Measurements from ENCODE around the gene KIF1B.
A peak's percentile ranks its signal among the peaks of the same experiment; 100 is the strongest.
"Not testable (repeated sequence)": the region's sequence is repeated elsewhere in the genome, so short reads cannot be mapped to it uniquely, and the experiment has no call there.

Gene KIF1B

DNA sequence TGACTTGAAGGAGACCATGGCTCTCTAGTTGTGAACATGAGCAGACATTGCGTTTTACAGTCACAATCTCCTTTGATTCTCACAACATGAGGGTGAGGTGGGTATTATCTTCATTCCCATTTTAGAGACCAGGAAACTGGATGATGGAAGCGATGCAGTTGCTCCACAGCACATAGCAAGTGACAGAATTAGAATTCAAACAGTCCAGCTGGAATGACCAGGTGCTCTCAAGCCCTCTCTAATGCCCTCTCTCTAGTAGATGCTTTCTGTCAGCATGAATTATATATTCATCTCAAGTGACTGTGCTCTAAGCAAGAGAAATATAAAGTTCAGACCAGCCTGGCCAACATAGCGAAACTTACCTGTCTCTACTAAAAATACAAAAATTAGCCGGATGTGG is 9.8 kb upstream of the KIF1B start:
- Histone ChIP-seq H3K4me3 (ENCODE audit: low read length) (no peak overlapping the region), H3K27me3 (replicated peaks; ENCODE audit: control insufficient read depth, insufficient read depth, low read length) (no peaks in the 10 kb centered on the region), H3K4me1 (ENCODE audit: control insufficient read depth, insufficient read depth, low read length) (no peaks in the 10 kb centered on the region), H3K9ac (ENCODE audit: low read length) (no peak overlapping the region), H3K36me3 (ENCODE audit: control insufficient read depth, insufficient read depth, low read length, severe bottlenecking) (no peaks in the 10 kb centered on the region), H3K9me3 (ENCODE audit: control insufficient read depth, low read length) (no peaks in the 10 kb centered on the region)
- DNase-seq (ENCODE audit: low read depth), result no peak

DNA sequence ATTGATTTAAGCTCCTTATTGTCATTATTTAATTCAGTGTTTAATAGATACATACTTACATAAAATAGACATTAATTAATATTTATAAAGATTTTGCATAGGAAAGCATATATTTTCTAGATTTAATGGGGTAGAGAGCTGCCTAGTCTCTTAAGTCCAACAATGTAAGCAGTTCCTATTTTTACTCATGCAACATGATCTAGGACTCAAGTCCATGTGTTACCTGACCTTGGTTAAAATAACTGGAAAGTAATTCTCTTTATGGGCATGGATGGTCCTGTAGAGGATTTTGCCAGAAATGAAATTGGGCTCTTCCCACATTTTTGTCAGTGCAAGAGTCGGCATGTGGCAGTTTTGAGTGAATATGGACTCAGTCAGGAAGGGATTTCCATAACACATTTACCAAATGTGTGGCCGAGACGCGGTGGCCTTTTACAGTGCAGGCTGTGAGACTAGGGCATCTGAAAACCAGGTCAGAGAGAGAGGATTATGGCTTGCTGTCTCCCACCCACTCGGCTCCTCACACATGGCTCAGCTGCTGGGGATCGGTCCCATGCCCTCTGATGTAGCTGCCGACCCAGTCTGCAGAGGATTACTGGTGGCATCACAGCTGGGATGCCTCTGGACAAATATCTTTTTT is 6.2 kb upstream of the KIF1B start:
- Histone ChIP-seq H3K9ac (ENCODE audit: low read length) (no peak overlapping the region), H3K9me3 (ENCODE audit: control insufficient read depth, low read length) (no peaks in the 10 kb centered on the region), H3K4me1 (ENCODE audit: control insufficient read depth, insufficient read depth, low read length) (no peaks in the 10 kb centered on the region), H3K36me3 (ENCODE audit: control insufficient read depth, insufficient read depth, low read length, severe bottlenecking) (no peaks in the 10 kb centered on the region), H3K27me3 (replicated peaks; ENCODE audit: control insufficient read depth, insufficient read depth, low read length) (no peaks in the 10 kb centered on the region), H3K4me3 (ENCODE audit: low read length) (no peak overlapping the region)
- DNase-seq (ENCODE audit: low read depth), result no peak

DNA sequence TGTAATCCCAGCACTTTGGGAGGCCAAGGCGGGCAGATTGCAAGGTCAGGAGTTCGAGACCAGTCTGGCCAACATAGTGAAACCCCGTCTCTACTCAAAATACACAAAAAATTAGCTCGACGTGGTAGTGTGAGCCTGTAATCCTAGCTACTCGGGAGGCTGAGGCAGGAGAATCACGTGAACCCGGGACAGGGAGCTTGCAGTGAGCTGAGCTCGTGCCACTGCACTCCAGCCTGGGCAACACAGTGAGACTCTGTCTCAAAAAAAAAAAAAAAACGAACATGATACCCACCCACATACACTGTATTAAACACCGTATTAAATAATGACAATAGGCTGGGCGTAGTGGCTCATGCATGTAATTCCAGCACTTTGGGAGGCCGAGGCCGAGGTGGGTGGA is 5.2 kb upstream of the KIF1B start:
- not testable (repeated sequence) for H3K27me3 ChIP-seq (replicated peaks; ENCODE audit: control insufficient read depth, insufficient read depth, low read length); DNase-seq (ENCODE audit: low read depth); H3K9me3 ChIP-seq (ENCODE audit: control insufficient read depth, low read length); H3K9ac ChIP-seq (ENCODE audit: low read length); H3K36me3 ChIP-seq (ENCODE audit: control insufficient read depth, insufficient read depth, low read length, severe bottlenecking); H3K4me3 ChIP-seq (ENCODE audit: low read length); H3K4me1 ChIP-seq (ENCODE audit: control insufficient read depth, insufficient read depth, low read length)

DNA sequence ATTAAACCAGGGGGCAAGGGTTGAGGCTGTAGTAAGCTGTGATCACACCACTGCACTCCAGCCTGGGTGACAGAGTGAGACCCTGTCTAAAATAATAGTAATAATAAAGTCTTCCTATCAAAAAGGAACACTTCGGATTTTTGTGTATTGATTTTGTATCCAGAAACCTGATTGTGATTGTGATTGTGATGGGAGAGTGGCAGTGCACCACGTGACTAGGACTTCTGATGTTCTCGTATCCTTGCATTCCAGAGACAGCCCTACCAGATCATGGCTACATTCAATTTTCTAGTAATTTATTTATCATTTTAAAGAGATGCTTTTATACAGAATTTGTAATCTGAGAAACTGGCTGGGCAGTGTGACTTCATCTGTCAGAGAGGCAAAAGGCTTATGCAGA is 2.6 kb upstream of the KIF1B start:
- Histone ChIP-seq H3K36me3 (ENCODE audit: control insufficient read depth, insufficient read depth, low read length, severe bottlenecking) (no peaks in the 10 kb centered on the region), H3K27me3 (replicated peaks; ENCODE audit: control insufficient read depth, insufficient read depth, low read length) (no peaks in the 10 kb centered on the region), H3K4me1 (ENCODE audit: control insufficient read depth, insufficient read depth, low read length) (peaks cover 11% of the 10 kb centered on the region), H3K4me3 (ENCODE audit: low read length) (no peak overlapping the region), H3K9ac (ENCODE audit: low read length) (no peak overlapping the region), H3K9me3 (ENCODE audit: control insufficient read depth, low read length) (no peaks in the 10 kb centered on the region)
- DNase-seq (ENCODE audit: low read depth), result no peak

DNA sequence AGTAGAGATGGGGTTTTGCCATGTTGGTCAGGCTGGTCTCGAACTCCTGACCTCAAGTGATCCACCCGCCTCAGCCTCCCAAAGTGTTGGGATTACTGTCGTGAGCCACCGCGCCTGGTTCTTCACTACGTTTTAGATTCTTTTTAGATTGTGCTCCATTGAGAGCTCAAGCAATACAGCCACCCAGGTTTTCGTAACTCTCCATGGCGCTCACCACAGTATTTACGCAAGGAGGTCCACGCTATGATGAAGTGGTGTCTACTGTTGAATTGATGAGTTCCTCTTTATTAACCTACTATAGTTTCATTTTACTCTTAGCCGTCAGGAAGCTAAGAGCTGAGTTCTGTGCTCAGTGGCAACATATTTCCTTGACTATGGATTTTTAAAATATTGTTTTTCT is 1.8 kb upstream of the KIF1B start:
- Histone ChIP-seq H3K9me3 (ENCODE audit: control insufficient read depth, low read length) (no peaks in the 10 kb centered on the region), H3K27me3 (replicated peaks; ENCODE audit: control insufficient read depth, insufficient read depth, low read length) (no peaks in the 10 kb centered on the region), H3K36me3 (ENCODE audit: control insufficient read depth, insufficient read depth, low read length, severe bottlenecking) (no peaks in the 10 kb centered on the region), H3K9ac (ENCODE audit: low read length) (no peak overlapping the region), H3K4me1 (ENCODE audit: control insufficient read depth, insufficient read depth, low read length) (peaks cover 18% of the 10 kb centered on the region), H3K4me3 (ENCODE audit: low read length) (no peak overlapping the region)
- DNase-seq (ENCODE audit: low read depth), result no peak

DNA sequence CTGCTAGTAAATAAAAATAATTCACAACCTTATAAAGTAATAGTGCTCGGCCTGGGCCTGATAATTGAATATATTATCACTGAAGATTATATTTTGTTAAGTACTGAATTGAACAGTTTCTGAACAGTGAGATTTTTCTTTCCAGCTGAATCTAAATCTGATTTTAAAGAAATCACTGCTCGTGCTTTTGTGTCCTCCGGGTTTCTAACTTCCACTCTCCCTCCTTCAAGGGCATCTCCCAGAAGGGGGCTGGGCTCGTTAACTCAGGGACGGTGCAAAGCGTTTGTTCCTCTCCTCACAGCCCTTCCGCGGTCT is 823 bp upstream of the KIF1B start:
- peak overlapping the region; percentile 99 for H3K9ac ChIP-seq (ENCODE audit: low read length)
- no peak for DNase-seq (ENCODE audit: low read depth)
- peaks cover 24% of the 10 kb centered on the region for H3K4me1 ChIP-seq (ENCODE audit: control insufficient read depth, insufficient read depth, low read length)
- no peaks in the 10 kb centered on the region for H3K27me3 ChIP-seq (replicated peaks; ENCODE audit: control insufficient read depth, insufficient read depth, low read length)
- H3K36me3 ChIP-seq (ENCODE audit: control insufficient read depth, insufficient read depth, low read length, severe bottlenecking), result no peaks in the 10 kb centered on the region
- H3K9me3 ChIP-seq (ENCODE audit: control insufficient read depth, low read length), result no peaks in the 10 kb centered on the region
- peak overlapping the region; percentile 100 for H3K4me3 ChIP-seq (ENCODE audit: low read length)

DNA sequence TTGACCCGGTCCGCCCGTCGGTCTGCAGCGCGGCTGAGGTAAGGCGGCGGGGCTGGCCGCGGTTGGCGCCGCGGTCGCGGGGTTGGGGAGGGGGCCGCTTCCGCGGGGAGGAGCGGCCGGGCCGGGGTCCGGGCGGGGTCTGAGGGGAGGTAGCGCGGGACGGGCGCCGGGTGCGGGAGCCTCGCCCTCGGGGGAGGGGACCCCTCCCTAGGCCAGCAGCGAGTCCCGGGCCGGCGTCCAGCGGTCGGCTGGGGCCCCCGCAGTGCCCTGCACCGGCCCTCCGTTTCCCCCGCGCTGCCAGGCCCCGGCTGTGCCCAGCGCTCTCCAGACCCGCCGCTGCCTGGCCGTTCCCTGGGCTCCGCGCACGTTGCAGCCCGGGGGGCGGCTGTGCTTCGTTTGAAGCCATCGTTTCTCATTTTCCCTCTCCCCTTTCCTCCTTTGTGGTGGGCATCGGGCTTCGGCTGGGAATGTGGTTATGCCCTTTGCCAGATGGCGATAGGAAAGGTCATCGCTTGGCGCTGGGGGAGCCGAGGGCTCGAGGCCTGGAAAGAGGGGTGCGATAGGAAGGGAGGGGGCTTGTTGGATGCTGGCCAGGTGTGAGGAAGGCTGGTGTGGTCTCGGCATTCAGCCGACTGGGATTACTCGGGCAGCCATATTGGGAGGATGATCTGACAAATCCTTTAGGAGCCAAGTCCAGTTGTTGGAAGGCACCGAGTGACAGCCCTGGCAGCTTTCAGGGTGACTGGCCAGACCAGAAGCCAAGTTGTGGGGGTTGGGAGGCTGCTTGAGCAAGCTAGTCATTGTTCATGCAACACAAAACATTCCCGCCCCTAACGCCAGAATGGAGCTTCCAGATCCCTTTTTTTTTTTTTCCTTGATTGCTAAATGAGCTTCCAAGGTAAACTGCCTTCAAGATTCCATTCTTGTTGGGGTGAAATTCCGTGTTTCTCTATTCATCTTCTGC is 753 bp downstream of the KIF1B start:
- Histone ChIP-seq H3K4me3 (ENCODE audit: low read length) (peak overlapping the region; percentile 100), H3K36me3 (ENCODE audit: control insufficient read depth, insufficient read depth, low read length, severe bottlenecking) (no peaks in the 10 kb centered on the region), H3K9ac (ENCODE audit: low read length) (peak overlapping the region; percentile 99), H3K27me3 (replicated peaks; ENCODE audit: control insufficient read depth, insufficient read depth, low read length) (no peaks in the 10 kb centered on the region), H3K4me1 (ENCODE audit: control insufficient read depth, insufficient read depth, low read length) (peaks cover 24% of the 10 kb centered on the region), H3K9me3 (ENCODE audit: control insufficient read depth, low read length) (no peaks in the 10 kb centered on the region)
- DNase-seq (ENCODE audit: low read depth), result peak; percentile 96

DNA sequence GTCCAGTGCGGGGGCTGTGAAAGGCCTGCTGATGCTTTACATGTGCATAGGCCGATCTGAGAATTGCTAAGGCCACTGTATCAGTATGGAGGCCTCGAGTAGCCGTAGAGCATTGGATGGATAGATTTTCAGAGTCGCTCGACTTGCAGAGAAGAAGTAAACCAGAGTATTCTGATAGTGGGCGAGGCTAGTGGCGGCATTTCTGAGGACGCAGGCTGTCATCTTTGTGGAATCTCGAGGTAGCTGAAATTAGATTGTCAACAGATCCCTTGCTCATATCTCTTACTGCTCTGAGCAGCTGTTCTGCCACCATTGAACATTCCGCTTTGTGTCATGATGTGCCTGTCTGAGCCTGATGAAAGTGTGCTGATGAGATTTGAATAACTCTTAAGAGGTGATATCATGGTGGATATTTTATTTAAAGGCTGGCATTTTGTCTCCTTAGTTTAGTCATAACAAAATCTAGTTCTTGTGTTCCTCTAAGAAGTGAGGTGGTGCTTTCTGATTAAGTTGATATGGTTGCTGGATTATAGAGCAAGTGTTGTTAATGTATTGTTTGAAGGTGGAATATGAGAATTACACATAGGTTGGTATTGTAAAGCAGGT is 1.5 kb downstream of the KIF1B start:
- DNase-seq (ENCODE audit: low read depth), result no peak
- H3K27me3 ChIP-seq (replicated peaks; ENCODE audit: control insufficient read depth, insufficient read depth, low read length), result no peaks in the 10 kb centered on the region

DNA sequence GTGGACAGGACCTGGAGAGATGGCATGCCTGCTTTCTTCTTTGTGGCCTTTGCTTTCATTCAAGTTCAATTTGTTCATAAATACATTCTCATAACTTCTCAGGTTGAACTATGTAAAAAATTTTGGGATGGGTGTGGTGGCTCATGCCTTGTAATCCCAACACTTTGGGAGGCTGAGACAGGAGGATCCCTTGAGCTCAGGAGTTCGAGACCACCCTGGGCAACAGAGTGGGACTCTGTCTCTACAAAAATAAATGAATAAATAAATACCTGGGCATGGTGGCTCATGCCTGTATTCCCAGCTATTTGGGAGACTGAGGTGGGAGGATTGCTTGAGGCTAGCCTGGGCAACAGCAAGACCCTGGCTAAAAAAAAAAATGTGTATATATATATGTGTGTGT is 2.1 kb downstream of the KIF1B start:
- no peaks in the 10 kb centered on the region for H3K36me3 ChIP-seq (ENCODE audit: control insufficient read depth, insufficient read depth, low read length, severe bottlenecking)
- H3K4me1 ChIP-seq (ENCODE audit: control insufficient read depth, insufficient read depth, low read length), result peaks cover 38% of the 10 kb centered on the region
- DNase-seq (ENCODE audit: low read depth), result no peak

More for the DNA sequence above, 1.5 kb downstream of the KIF1B start:
- Histone ChIP-seq H3K36me3 (ENCODE audit: control insufficient read depth, insufficient read depth, low read length, severe bottlenecking) (no peaks in the 10 kb centered on the region), H3K4me3 (ENCODE audit: low read length) (peak overlapping the region; percentile 100), H3K9ac (ENCODE audit: low read length) (peak overlapping the region; percentile 99), H3K9me3 (ENCODE audit: control insufficient read depth, low read length) (no peaks in the 10 kb centered on the region), H3K4me1 (ENCODE audit: control insufficient read depth, insufficient read depth, low read length) (peaks cover 32% of the 10 kb centered on the region)

DNA sequence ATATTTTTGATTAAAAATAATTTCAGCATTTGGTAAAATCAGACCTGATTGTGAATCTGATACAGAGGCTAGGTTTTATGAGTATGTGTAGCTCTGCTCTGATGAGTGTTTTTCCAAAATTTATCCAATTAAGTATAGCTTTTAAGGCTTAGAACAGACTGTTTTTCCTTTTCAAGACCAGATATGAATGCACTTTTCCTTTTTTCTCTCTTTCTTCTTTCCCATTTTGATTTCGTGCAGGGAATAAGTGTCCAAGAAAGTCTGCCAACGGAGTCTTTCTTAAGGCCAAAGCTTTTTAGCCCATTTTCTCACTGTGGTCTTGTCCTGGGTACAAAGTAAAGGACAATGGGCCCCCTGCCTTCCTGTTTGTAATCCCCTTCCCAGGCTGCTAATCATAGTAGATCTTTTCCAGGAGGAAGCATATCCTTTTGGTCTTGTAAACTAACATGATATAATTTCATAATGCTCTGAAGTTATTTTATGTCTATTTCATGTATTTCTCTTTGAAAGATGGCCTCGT is 2.9 kb downstream of the KIF1B start:
- Histone ChIP-seq H3K4me3 (ENCODE audit: low read length) (peak overlapping the region; percentile 52), H3K9me3 (ENCODE audit: control insufficient read depth, low read length) (no peaks in the 10 kb centered on the region), H3K4me1 (ENCODE audit: control insufficient read depth, insufficient read depth, low read length) (peaks cover 45% of the 10 kb centered on the region), H3K27me3 (replicated peaks; ENCODE audit: control insufficient read depth, insufficient read depth, low read length) (no peaks in the 10 kb centered on the region), H3K9ac (ENCODE audit: low read length) (peak overlapping the region; percentile 41), H3K36me3 (ENCODE audit: control insufficient read depth, insufficient read depth, low read length, severe bottlenecking) (no peaks in the 10 kb centered on the region)
- DNase-seq (ENCODE audit: low read depth), result peak; percentile 21

More for the DNA sequence above, 2.1 kb downstream of the KIF1B start:
- no peaks in the 10 kb centered on the region for H3K27me3 ChIP-seq (replicated peaks; ENCODE audit: control insufficient read depth, insufficient read depth, low read length)
- peak overlapping the region; percentile 99 for H3K9ac ChIP-seq (ENCODE audit: low read length)
- H3K9me3 ChIP-seq (ENCODE audit: control insufficient read depth, low read length), result no peaks in the 10 kb centered on the region
- H3K4me3 ChIP-seq (ENCODE audit: low read length), result peak overlapping the region; percentile 100

DNA sequence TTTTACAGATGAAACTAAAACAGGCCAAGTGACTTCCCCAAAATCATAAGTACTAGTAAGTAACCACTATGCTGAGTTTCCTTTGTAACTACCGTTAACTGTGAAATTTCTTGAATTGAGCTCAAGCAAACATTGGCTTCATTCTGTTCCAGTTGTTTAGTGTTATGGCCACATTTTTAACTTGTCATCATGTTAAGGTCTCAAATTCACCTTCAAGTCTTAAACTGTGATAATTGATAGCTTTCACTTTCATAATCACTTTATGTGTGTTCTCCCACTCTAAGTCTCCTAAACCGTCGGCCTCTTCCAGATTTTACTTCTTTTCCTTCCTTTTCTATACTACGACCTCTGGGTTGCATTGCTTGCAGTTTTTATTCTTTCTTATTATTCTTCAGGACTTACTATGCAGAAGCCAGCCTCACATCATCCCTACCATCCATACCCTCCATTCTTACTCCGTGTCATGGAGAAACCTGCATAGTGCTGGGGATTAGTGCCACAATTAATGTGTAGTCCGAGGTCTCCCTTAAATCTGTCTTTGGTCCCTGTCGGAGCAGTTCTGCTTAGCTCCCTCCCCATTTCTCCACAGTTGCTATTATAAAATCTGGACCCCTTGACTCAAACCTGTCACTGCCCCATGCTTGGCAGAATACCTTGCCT is 5.8 kb downstream of the KIF1B start:
- no peaks in the 10 kb centered on the region for H3K27me3 ChIP-seq (replicated peaks; ENCODE audit: control insufficient read depth, insufficient read depth, low read length)
- H3K36me3 ChIP-seq (ENCODE audit: control insufficient read depth, insufficient read depth, low read length, severe bottlenecking), result no peaks in the 10 kb centered on the region
- H3K4me1 ChIP-seq (ENCODE audit: control insufficient read depth, insufficient read depth, low read length), result peaks cover 51% of the 10 kb centered on the region
- no peak for DNase-seq (ENCODE audit: low read depth)
- H3K4me3 ChIP-seq (ENCODE audit: low read length), result peak overlapping the region; percentile 28
- H3K9me3 ChIP-seq (ENCODE audit: control insufficient read depth, low read length), result no peaks in the 10 kb centered on the region
- H3K9ac ChIP-seq (ENCODE audit: low read length), result peak overlapping the region; percentile 15
